SK-N-SH (cell line): ENCODE data around the gene SMARCA4. TPM values are rescaled to one million over a fixed set of nuclear protein-coding genes. Genes with fewer than 3 reads are reported as not detected.
"Not testable (repeated sequence)": the region's sequence is repeated elsewhere in the genome, so short reads cannot be mapped to it uniquely, and the experiment has no call there.

Experiments used
- CTCF ChIA-PET: fragments of 300-600, 350-600 bp; formaldehyde crosslinking; extraction: SDS; loops from one replicate; lab custom pipeline; 2021; lab: Yijun Ruan, JAX
- POLR2A ChIA-PET: fragments of 350-600 bp; sonication (Branson Sonifier 250); formaldehyde crosslinking; extraction: SDS; loops from one replicate; lab custom pipeline; 2020; ENCODE audit warnings: antibody characterized with exemption, inconsistent platforms; lab: Yijun Ruan, JAX
- DNase-seq: peaks from one replicate; pipeline ENCODE4 v3.0.0; 2012
- H2AFZ ChIP-seq: fragments of 200-600 bp; sonication (generic); 2 replicates; pipeline ENCODE4 v1.8.1; 2016; ENCODE audit warnings: antibody characterized with exemption, mild to moderate bottlenecking, low read depth
- H3F3A ChIP-seq: fragments of 200-600 bp; sonication (generic); replicated peaks from 2 replicates; pipeline ENCODE3; 2016; ENCODE audit warnings: antibody characterized with exemption, mild to moderate bottlenecking; ENCODE audit not compliant: insufficient read depth
- H3K27ac ChIP-seq, 2 experiments: fragments of 200-500 bp in 1 of 2; fragments of 200-600 bp in 1 of 2; sonication (Bioruptor generic) in 1 of 2; sonication (generic), shearing (Covaris generic) in 1 of 2; 2 replicates each; pipeline versions ENCODE4 v1.5.1 to v1.6.1; 2014 to 2016; ENCODE audit warnings: low read depth in 2 of 2, inconsistent platforms in 1 of 2, low read length in 1 of 2, mild to moderate bottlenecking in 1 of 2, mixed read lengths in 1 of 2
- H3K27me3 ChIP-seq: fragments of 200-600 bp; sonication (generic), shearing (Covaris generic); 2 replicates; pipeline ENCODE4 v1.6.1; 2016; ENCODE audit warnings: mixed run types; ENCODE audit not compliant: insufficient read depth
- H3K36me3 ChIP-seq, 2 experiments: fragments of 200-500 bp in 1 of 2; fragments of 200-600 bp in 1 of 2; sonication (Bioruptor generic) in 1 of 2; sonication (generic) in 1 of 2; replicated peaks in 1 of 2; 2 replicates each; pipeline versions ENCODE3 to v1.5.1; 2014 to 2016; ENCODE audit warnings: low read length in 1 of 2, mild to moderate bottlenecking in 1 of 2; ENCODE audit not compliant: insufficient read depth in 2 of 2, control insufficient read depth in 1 of 2
- H3K4me1 ChIP-seq, 2 experiments: fragments of 200-500 bp in 1 of 2; fragments of 200-600 bp in 1 of 2; sonication (Bioruptor generic) in 1 of 2; sonication (generic), shearing (Covaris generic) in 1 of 2; 2 replicates each; pipeline versions ENCODE4 v1.5.1 to v1.6.1; 2014 to 2016; ENCODE audit warnings: low read depth in 1 of 2, low read length in 1 of 2, mixed run types in 1 of 2; ENCODE audit not compliant: insufficient read depth in 2 of 2, control insufficient read depth in 1 of 2
- H3K4me2 ChIP-seq: fragments of 200-600 bp; sonication (generic), shearing (Covaris generic); 2 replicates; pipeline ENCODE4 v1.6.1; 2017; ENCODE audit warnings: mixed run types
- H3K4me3 ChIP-seq, 2 experiments: fragments of 200-500 bp in 1 of 2; fragments of 200-600 bp in 1 of 2; sonication (Bioruptor generic) in 1 of 2; sonication (generic), shearing (Covaris generic) in 1 of 2; 2 replicates each; pipeline versions ENCODE4 v1.5.1 to v1.8.1; 2014 to 2016; ENCODE audit warnings: low read depth in 2 of 2, inconsistent platforms in 1 of 2, low read length in 1 of 2, mild to moderate bottlenecking in 1 of 2, mixed read lengths in 1 of 2, moderate library complexity in 1 of 2
- H3K79me2 ChIP-seq: fragments of 200-600 bp; sonication (generic); 2 replicates; pipeline ENCODE4 v1.8.1; 2017; ENCODE audit warnings: mild to moderate bottlenecking; ENCODE audit not compliant: insufficient read depth
- H3K9ac ChIP-seq: fragments of 200-600 bp; sonication (generic); 2 replicates; pipeline ENCODE4 v1.6.1; 2017; ENCODE audit warnings: mixed run types
- H3K9me2 ChIP-seq: fragments of 200-600 bp; sonication (generic); 2 replicates; pipeline ENCODE4 v1.6.1; 2017; ENCODE audit warnings: mixed run types
- H3K9me3 ChIP-seq: fragments of 200-600 bp; sonication (generic); 2 replicates; pipeline ENCODE4 v1.6.1; 2017; ENCODE audit warnings: mixed run types, mild to moderate bottlenecking, moderate library complexity
- H4K20me1 ChIP-seq: fragments of 200-600 bp; sonication (generic); 2 replicates; pipeline ENCODE4 v1.6.1; 2017; ENCODE audit warnings: mild to moderate bottlenecking, mixed run types; ENCODE audit not compliant: insufficient read depth
- ELF1 ChIP-seq: IDR thresholded peaks from 2 replicates; pipeline ENCODE4 v1.4.0; 2012
- FOSL2 ChIP-seq: IDR thresholded peaks from 2 replicates; pipeline ENCODE4 v1.4.0; 2012; ENCODE audit warnings: low read depth, mild to moderate bottlenecking, moderate library complexity, borderline replicate concordance
- REST ChIP-seq: IDR thresholded peaks from 2 replicates; pipeline ENCODE4 v1.6.1; 2012; ENCODE audit warnings: mild to moderate bottlenecking, low read depth, low read length, moderate library complexity
- USF2 ChIP-seq: fragments of 150-350 bp; IDR thresholded peaks from 2 replicates; pipeline ENCODE4 v1.6.1; 2017; ENCODE audit warnings: antibody characterized with exemption, low read length, low read depth, borderline replicate concordance
- YY1 ChIP-seq: IDR thresholded peaks from 2 replicates; pipeline ENCODE4 v1.4.0; 2012; ENCODE audit warnings: low read depth, mild to moderate bottlenecking
- whole genome bisulfite sequencing: methylation state at CpG from one replicate; pipeline ENCODE4 v1.1.6; 2017; ENCODE audit warnings: low lambda C conversion rate; 5-methylcytosine and 5-hydroxymethylcytosine counted together
- polyA plus RNA-seq, 3 experiments: library from polyadenylated mRNA; depleted of rRNA; stranded (reverse); fragments of >200 nt; gene quantifications; 2 replicates each; pipeline ENCODE4 v1.2.3, GENCODE V29; 2012

The SMARCA4 gene
- polyA plus RNA-seq, 1 of the 3 experiments (the other 2 are of a cell fraction): 90.7 TPM

- WGBS: 86% methylated on average over 10 of the region's 10 CpGs
- Histone ChIP-seq H3K9me3 (no peaks in the 10 kb centered on the region; the same call in 1 of the 2 replicates), H3K27ac (peak overlapping the region in 1 of 2 experiments; percentile 78; a peak in 2 of 4 replicates), H3K36me3 (peaks cover 0 to 23% of the 10 kb centered on the region in 2 experiments), H3K4me3 (no peak overlapping the region), H3K4me2 (0 out of 2 replicates have a peak overlapping the region, but pooled peaks have one; percentile 58), H4K20me1 (no peaks in the 10 kb centered on the region; the same call in 1 of the 2 replicates), H3K9me2 (no peaks in the 10 kb centered on the region), H3K79me2 (peaks cover 91% of the 10 kb centered on the region), H2AFZ (no peak overlapping the region), H3K27me3 (no peaks in the 10 kb centered on the region), H3K9ac (no peak overlapping the region), H3F3A (peaks cover 43% of the 10 kb centered on the region), H3K4me1 (peaks cover 4 to 28% of the 10 kb centered on the region in 2 experiments; a peak in 2 of 4 replicates)
- POLR2A ChIA-PET: no interaction called here
- no peak for DNase-seq
- CTCF ChIA-PET: interaction anchor here (1.6 kb wide), 1 partner anchor 30 kb away, joined by 7 read pairs; no protein-coding TSS in a partner anchor
- TF ChIP-seq FOSL2 (peak; percentile 15; the same call in 1 of the 2 replicates), REST (no peak), YY1 (peak; percentile 39; the same call in 1 of the 2 replicates)
These were observed 135.5 kb downstream of the SMARCA4 start for GRCh38 chr19:11096210-11096841.

GRCh38 chr19:11097367-11097766, 136.5 kb downstream of the SMARCA4 start:
- peaks cover 0 to 28% of the 10 kb centered on the region in 2 experiments; a peak in 1 of 4 replicates for H3K4me1 ChIP-seq
- H3K9me2 ChIP-seq, POLR2A ChIA-PET, H3K27me3 ChIP-seq, H3K9me3 ChIP-seq, H2AFZ ChIP-seq, H3K4me2 ChIP-seq, CTCF ChIA-PET, H4K20me1 ChIP-seq, H3K9ac ChIP-seq, H3K27ac ChIP-seq, DNase-seq, H3K4me3 ChIP-seq: not testable (repeated sequence)
- peaks cover 0 to 23% of the 10 kb centered on the region in 2 experiments for H3K36me3 ChIP-seq
- peaks cover 82% of the 10 kb centered on the region for H3K79me2 ChIP-seq
- H3F3A ChIP-seq: peaks cover 35% of the 10 kb centered on the region
- WGBS: 97% methylated on average over 6 of the region's 6 CpGs

GRCh38 chr19:11098327-11098726, 137.5 kb downstream of the SMARCA4 start:
- no peak overlapping the region for H3K4me2 ChIP-seq
- DNase-seq: no peak
- peaks cover 6 to 23% of the 10 kb centered on the region in 2 experiments for H3K36me3 ChIP-seq
- no peaks in the 10 kb centered on the region for H3K9me2 ChIP-seq
- no peak overlapping the region for H3K4me3 ChIP-seq
- peaks cover 28% of the 10 kb centered on the region for H3F3A ChIP-seq
- ChIA-PET POLR2A (no interaction called here), CTCF (no interaction called here)
- H3K27ac ChIP-seq: no peak overlapping the region
- H3K27me3 ChIP-seq: no peaks in the 10 kb centered on the region
- 94% methylated on average over 2 of the region's 2 CpGs for WGBS
- H4K20me1 ChIP-seq: no peaks in the 10 kb centered on the region; the same call in 1 of the 2 replicates
- H3K9ac ChIP-seq: no peak overlapping the region
- no peaks in the 10 kb centered on the region; the same call in 1 of the 2 replicates for H3K9me3 ChIP-seq
- H3K79me2 ChIP-seq: peaks cover 73% of the 10 kb centered on the region
- no peak overlapping the region for H2AFZ ChIP-seq
- TF ChIP-seq USF2 (no peak), ELF1 (no peak)
- H3K4me1 ChIP-seq: peaks cover 0 to 28% of the 10 kb centered on the region in 2 experiments; a peak in 1 of 4 replicates
